Inferior parietal cortex (tissue), 1 donor: Measurements from ENCODE around the gene OTUB2.

ENCODE experiments used
- DNase-seq: peaks from one replicate; pipeline ENCODE4 v3.0.0-alpha.2; 2016; ENCODE audit errors: extremely low spot score

The OTUB2 gene

GRCh38 chr14:94021001-94021400 is 5.1 kb upstream of the OTUB2 start:
- DNase-seq, result no peak

- no peak for DNase-seq
Observed at GRCh38 chr14:94021416-94022157, 4.6 kb upstream of the OTUB2 start.

- DNase-seq, result no peak
Observed at GRCh38 chr14:94022532-94023411, 3.4 kb upstream of the OTUB2 start.

- DNase-seq, result no peak
Observed at GRCh38 chr14:94024549-94024948, 1.6 kb upstream of the OTUB2 start.

GRCh38 chr14:94025720-94026119 is 420 bp upstream of the OTUB2 start:
- DNase-seq, result no peak

GRCh38 chr14:94026889-94027469 is 839 bp downstream of the OTUB2 start:
- DNase-seq, result no peak

- no peak for DNase-seq
Observed at GRCh38 chr14:94027566-94028449, 1.7 kb downstream of the OTUB2 start.

GRCh38 chr14:94028450-94028826 is 2.3 kb downstream of the OTUB2 start:
- no peak for DNase-seq

GRCh38 chr14:94029265-94029664 is 3.1 kb downstream of the OTUB2 start:
- no peak for DNase-seq

- no peak for DNase-seq
Observed at GRCh38 chr14:94029671-94030203, 3.6 kb downstream of the OTUB2 start.

- DNase-seq, result no peak
Observed at GRCh38 chr14:94030571-94030970, 4.4 kb downstream of the OTUB2 start.

- DNase-seq, result no peak
Observed at GRCh38 chr14:94031161-94031882, 5.2 kb downstream of the OTUB2 start.

GRCh38 chr14:94031883-94032279 is 5.7 kb downstream of the OTUB2 start:
- no peak for DNase-seq

GRCh38 chr14:94034886-94035285 is 8.7 kb downstream of the OTUB2 start:
- no peak for DNase-seq

- peak; percentile 71 for DNase-seq
Observed at GRCh38 chr14:94036313-94037167, 10.4 kb downstream of the OTUB2 start.

- DNase-seq, result no peak
Observed at GRCh38 chr14:94037954-94038353, 11.8 kb downstream of the OTUB2 start.

- no peak for DNase-seq
Observed at GRCh38 chr14:94038510-94038909, 12.4 kb downstream of the OTUB2 start.

GRCh38 chr14:94038921-94039629 is 12.9 kb downstream of the OTUB2 start:
- DNase-seq, result no peak

- no peak for DNase-seq
Observed at GRCh38 chr14:94040247-94040646, 14.1 kb downstream of the OTUB2 start.
